Type B pancreatic cell (in vitro differentiated cells): ENCODE results near the gene NPW. TPM values are rescaled to one million over a fixed set of nuclear protein-coding genes. Genes with fewer than 3 reads are reported as not detected.
A peak's percentile ranks its signal among the peaks of the same experiment; 100 is the strongest.
"Not testable (repeated sequence)": the region's sequence is repeated elsewhere in the genome, so short reads cannot be mapped to it uniquely, and the experiment has no call there.

Source experiments
- DNase-seq: peaks from one replicate; pipeline ENCODE4 v3.0.0; 2021; ENCODE audit warnings: mixed read lengths; ENCODE audit not compliant: unreplicated experiment; ENCODE audit errors: extremely low spot score
- H3K27ac Mint-ChIP-seq: 2 replicates; pipeline ENCODE4 v1.8.0; 2021; ENCODE audit warnings: mild to moderate bottlenecking, mixed read lengths
- H3K27me3 Mint-ChIP-seq: 2 replicates; pipeline ENCODE4 v1.8.0; 2021; ENCODE audit warnings: mixed read lengths
- H3K36me3 Mint-ChIP-seq: 2 replicates; pipeline ENCODE4 v1.8.0; 2021; ENCODE audit warnings: mixed read lengths
- H3K4me1 Mint-ChIP-seq: one replicate; pipeline ENCODE4 v1.8.0; 2021; ENCODE audit warnings: mixed read lengths; ENCODE audit not compliant: unreplicated experiment
- H3K4me3 Mint-ChIP-seq: 2 replicates; pipeline ENCODE4 v1.8.0; 2021; ENCODE audit warnings: mild to moderate bottlenecking, mixed read lengths
- H3K9me3 Mint-ChIP-seq: 2 replicates; pipeline ENCODE4 v1.8.0; 2021; ENCODE audit warnings: mixed read lengths
- total RNA-seq: library from RNA; stranded (reverse); gene quantifications from 2 replicates; pipeline ENCODE4 v1.2.1, GENCODE V29; 2021; ENCODE audit warnings: low replicate concordance
- TF ChIP-seq, protein P1 (sequence below): fragments of 200-600 bp; sonication (generic); conservative IDR thresholded peaks from 2 replicates; pipeline ENCODE4 v1.5.0; 2021; ENCODE audit warnings: antibody characterized with exemption, mild to moderate bottlenecking

NPW gene
- total RNA-seq, 1 donor from 2014 or later = 4.7 TPM

DNA sequence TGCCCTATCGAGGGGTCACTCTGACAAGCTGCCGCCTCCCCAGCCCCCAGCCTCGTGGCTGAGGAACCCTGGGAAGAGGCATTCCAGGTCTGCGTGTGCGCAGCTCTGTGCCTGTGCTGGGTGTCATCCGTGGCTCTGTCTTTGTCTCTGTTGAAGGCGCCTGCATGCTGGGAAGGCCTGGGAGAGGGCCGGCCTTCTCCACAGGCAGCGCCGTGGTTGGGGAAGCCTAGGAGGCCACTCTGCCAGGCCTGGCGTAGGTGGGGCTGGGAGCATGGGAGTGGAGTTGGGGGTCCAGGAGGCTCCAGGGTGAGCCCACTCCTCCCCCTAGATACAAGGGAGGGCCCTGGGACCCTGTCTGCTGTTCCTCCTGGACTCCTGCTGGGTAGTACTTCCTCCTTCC, 10.5 kb downstream of the NPW start:
- Mint-ChIP-seq H3K4me3 (no peak overlapping the region), H3K4me1 (peaks cover 4% of the 10 kb centered on the region), H3K27ac (no peak overlapping the region), H3K36me3 (no peaks in the 10 kb centered on the region), H3K9me3 (no peaks in the 10 kb centered on the region), H3K27me3 (peaks cover 11% of the 10 kb centered on the region)
- TF ChIP-seq, protein P1, sequence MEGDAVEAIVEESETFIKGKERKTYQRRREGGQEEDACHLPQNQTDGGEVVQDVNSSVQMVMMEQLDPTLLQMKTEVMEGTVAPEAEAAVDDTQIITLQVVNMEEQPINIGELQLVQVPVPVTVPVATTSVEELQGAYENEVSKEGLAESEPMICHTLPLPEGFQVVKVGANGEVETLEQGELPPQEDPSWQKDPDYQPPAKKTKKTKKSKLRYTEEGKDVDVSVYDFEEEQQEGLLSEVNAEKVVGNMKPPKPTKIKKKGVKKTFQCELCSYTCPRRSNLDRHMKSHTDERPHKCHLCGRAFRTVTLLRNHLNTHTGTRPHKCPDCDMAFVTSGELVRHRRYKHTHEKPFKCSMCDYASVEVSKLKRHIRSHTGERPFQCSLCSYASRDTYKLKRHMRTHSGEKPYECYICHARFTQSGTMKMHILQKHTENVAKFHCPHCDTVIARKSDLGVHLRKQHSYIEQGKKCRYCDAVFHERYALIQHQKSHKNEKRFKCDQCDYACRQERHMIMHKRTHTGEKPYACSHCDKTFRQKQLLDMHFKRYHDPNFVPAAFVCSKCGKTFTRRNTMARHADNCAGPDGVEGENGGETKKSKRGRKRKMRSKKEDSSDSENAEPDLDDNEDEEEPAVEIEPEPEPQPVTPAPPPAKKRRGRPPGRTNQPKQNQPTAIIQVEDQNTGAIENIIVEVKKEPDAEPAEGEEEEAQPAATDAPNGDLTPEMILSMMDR = no peak
- no peak for DNase-seq

DNA sequence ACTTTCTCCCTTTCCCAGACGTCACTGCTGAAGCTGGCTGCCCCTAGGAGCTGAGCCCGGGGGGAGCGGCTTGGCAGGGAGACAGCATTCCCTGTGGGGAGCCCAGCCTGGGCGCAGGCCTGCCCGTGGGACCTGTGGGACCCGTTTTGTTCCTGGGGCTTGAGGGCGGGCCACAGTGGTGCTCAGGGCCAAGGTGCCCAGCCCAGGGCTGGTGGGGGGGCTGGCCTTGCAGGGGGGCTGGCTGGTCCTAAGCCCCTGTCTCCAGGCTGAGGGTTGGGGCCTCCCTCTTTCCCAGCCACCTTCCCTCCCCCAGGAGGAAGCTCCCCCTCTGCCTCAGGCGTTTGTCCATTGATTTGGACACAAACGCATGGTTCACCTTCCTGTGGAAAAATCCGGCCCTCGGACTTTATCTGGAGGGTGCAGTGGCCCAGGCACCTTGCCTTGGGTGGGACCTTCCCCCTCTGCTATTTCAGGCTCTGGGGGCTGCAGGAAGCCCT, 11.5 kb downstream of the NPW start:
- no peaks in the 10 kb centered on the region for H3K36me3 Mint-ChIP-seq
- no peaks in the 10 kb centered on the region for H3K9me3 Mint-ChIP-seq
- peaks cover 8% of the 10 kb centered on the region for H3K27me3 Mint-ChIP-seq
- no peak overlapping the region for H3K4me3 Mint-ChIP-seq
- H3K27ac Mint-ChIP-seq = no peak overlapping the region
- peak; percentile 64 for DNase-seq
- peaks cover 4% of the 10 kb centered on the region for H3K4me1 Mint-ChIP-seq
- TF ChIP-seq, protein P1 = no peak

DNA sequence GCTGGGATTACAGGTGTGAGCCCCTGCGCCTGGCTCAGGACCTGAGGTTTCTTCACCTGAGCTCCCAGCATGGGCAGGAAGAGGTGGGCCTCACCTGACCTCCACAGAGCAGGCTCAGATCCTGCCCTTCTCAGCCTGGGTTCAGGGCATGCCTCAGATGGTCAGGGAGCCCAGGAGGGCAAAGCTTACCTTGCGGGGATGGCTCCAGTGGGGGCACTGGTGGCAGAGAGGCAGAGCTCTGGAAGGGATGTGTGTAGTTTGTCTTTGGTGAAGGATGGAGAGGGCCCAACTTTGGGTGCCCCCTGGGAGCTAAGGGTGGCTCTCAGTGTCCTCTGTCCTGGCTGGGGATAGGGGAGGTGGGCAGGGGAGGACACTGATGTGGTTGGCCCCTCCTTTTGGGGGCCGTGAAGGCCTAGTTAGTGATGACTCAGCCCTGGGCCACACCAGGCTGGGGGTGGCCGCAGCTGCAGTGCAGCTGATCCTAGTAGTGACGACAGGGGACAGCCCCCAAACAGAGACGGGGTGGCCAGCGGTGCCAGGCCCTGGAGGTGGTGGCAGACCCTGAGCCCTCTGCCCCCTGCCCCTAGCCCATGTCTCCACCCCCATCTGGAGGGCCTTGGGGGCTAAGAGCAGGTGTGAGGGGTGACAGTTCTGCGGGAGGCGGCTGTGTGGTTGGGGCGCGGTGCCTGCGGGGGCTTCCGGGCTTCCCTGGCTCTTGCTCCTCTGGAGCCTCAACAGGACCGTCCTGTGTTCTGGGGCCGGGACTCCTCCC, 12.9 kb downstream of the NPW start:
- Mint-ChIP-seq H3K9me3 (no peaks in the 10 kb centered on the region), H3K27ac (no peak overlapping the region), H3K36me3 (no peaks in the 10 kb centered on the region), H3K4me3 (no peak overlapping the region), H3K4me1 (peaks cover 3% of the 10 kb centered on the region), H3K27me3 (peaks cover 6% of the 10 kb centered on the region)
- DNase-seq = peak; percentile 66
- TF ChIP-seq, protein P1 = no peak

DNA sequence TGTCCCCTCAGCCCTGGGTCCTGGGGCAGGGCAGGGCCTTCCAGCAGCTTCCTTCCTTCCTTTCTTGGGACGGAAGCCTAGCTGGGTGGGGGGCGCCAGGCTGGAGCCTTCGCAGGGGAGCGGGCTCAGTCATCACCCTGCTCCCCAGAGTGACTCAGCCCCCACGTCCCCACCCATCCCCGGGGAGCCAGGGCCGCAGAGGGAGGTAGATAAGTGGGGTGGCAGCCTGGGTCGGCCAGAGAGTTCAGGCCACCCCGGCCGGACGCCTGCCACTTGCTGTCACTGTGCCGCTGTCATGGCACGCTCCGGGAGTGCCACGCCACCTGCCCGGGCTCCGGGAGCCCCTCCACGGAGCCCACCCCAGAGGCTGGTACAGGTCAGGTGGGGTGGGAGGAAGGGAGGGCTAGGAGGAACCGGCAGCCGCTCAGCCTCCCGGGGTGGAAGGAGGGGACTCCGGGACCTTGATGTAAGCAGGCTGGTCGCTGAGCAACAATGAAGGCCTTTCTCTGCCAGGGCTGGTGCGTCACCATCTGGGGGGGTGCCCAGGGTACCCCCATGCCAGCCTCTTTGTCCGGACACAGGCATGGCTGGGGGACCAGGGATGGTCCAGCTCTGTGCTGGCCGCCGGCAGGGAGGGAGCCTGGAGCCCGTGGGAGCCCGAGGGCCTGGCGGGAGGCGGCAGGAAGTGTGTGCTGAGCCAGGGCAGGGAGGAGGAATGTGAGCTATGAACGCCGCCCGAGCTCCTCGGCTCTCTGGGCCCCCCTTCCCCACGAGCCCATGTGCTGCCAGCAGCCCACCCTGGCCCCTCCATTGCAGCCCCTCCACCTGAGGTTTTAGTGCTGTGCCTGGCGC, 13.7 kb downstream of the NPW start:
- no peaks in the 10 kb centered on the region for H3K9me3 Mint-ChIP-seq
- peak overlapping the region; percentile 26 for H3K27ac Mint-ChIP-seq
- no peak overlapping the region for H3K4me3 Mint-ChIP-seq
- TF ChIP-seq, protein P1 = no peak
- H3K36me3 Mint-ChIP-seq = no peaks in the 10 kb centered on the region
- no peaks in the 10 kb centered on the region for H3K4me1 Mint-ChIP-seq
- no peak for DNase-seq
- H3K27me3 Mint-ChIP-seq = peaks cover 3% of the 10 kb centered on the region

DNA sequence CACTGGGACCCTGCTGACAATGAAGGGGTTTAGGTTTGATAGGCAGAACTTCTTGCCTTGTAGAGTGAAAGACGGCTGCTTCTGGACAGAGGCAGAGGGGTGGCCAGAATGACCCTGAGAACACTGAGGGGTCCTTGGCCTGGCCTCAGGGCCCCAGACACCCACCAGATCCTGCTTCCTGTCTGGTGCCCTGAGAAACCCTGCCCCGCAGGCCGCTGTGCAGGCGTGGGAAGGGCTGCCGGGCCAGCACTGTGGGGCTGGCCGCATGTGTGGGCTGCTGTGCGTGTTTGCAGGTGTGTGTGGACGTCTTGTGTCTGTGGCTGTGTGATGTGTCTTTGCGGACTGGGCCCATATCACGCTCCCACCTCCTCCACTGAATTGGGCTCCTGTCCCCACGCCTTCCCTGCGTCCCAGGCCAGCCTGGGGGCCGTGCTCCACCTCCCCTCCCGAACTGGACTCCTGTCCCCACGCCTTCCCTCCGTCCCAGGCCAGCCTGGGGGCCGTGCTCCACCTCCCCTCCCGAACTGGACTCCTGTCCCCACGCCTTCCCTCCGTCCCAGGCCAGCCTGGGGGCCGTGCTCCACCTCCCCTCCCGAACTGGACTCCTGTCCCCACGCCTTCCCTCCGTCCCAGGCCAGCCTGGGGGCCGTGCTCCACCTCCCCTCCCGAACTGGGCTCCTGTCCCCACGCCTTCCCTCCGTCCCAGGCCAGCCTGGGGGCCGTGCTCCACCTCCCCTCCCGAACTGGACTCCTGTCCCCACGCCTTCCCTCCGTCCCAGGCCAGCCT, 14.5 kb downstream of the NPW start:
- H3K4me3 Mint-ChIP-seq, H3K36me3 Mint-ChIP-seq, H3K4me1 Mint-ChIP-seq, DNase-seq, H3K27me3 Mint-ChIP-seq, H3K9me3 Mint-ChIP-seq: not testable (repeated sequence)
- peak overlapping the region; percentile 26 for H3K27ac Mint-ChIP-seq
